GM10248 (cell line): ENCODE measurements around the gene HNF4A.
"Not testable (repeated sequence)": the region's sequence is repeated elsewhere in the genome, so short reads cannot be mapped to it uniquely, and the experiment has no call there.

ENCODE experiments used
- CTCF ChIA-PET: fragments of 300-600 bp; sonication (Branson Sonifier 250); formaldehyde crosslinking; extraction: SDS; loops from one replicate; lab custom pipeline; 2021; ENCODE audit warnings: antibody characterized with exemption; lab: Yijun Ruan, JAX
- POLR2A ChIA-PET: fragments of 350-650 bp; sonication (Branson Sonifier 250); formaldehyde crosslinking; extraction: SDS; loops from one replicate; lab custom pipeline; 2020; ENCODE audit warnings: antibody characterized with exemption; lab: Yijun Ruan, JAX
- DNase-seq: peaks from one replicate; pipeline ENCODE4 v3.0.0; 2012; ENCODE audit errors: extremely low spot score
- CTCF ChIP-seq: IDR thresholded peaks from 2 replicates; pipeline ENCODE4 v1.5.1; 2012; ENCODE audit warnings: mild to moderate bottlenecking, low read depth; ENCODE audit errors: extremely low read depth, missing control alignments, control extremely low read depth

Gene HNF4A

GRCh38 chr20:44465001-44465560 is 109.6 kb downstream of the HNF4A start:
- ChIA-PET CTCF (no interaction called here), POLR2A (no interaction called here)
- no peak for TF ChIP-seq CTCF
- DNase-seq: no peak

GRCh38 chr20:44467289-44467883 is 111.9 kb downstream of the HNF4A start:
- CTCF ChIA-PET: no interaction called here

GRCh38 chr20:44468044-44468782 is 112.7 kb downstream of the HNF4A start:
- DNase-seq: no peak
- CTCF ChIA-PET: interaction anchor here (1.3 kb wide), 1 partner anchor 140 kb away, joined by 3 read pairs; no protein-coding TSS in a partner anchor
- POLR2A ChIA-PET: no interaction called here
- TF ChIP-seq CTCF: no peak

More at GRCh38 chr20:44467289-44467883, 111.9 kb downstream of the HNF4A start:
- no peak for DNase-seq
- POLR2A ChIA-PET: no interaction called here
- TF ChIP-seq CTCF: no peak

GRCh38 chr20:44470327-44470726 is 114.8 kb downstream of the HNF4A start:
- no peak for DNase-seq
- ChIA-PET CTCF (interaction anchor here (0.8 to 2.7 kb wide), 7 partner anchors 9 to 256 kb away, joined by 3 to 7 read pairs (median 3); no protein-coding TSS in a partner anchor), POLR2A (no interaction called here)
- TF ChIP-seq CTCF: no peak

- DNase-seq: no peak
- CTCF ChIA-PET: interaction anchor here (0.8 to 2.7 kb wide), 9 partner anchors 10 to 257 kb away, joined by 3 to 14 read pairs (median 4); no protein-coding TSS in a partner anchor
- POLR2A ChIA-PET: no interaction called here
- TF ChIP-seq CTCF: no peak
These were observed 116.0 kb downstream of the HNF4A start for GRCh38 chr20:44471481-44471882.

GRCh38 chr20:44472283-44472682 is 116.8 kb downstream of the HNF4A start:
- POLR2A ChIA-PET: not testable (repeated sequence)
- CTCF ChIA-PET: interaction anchor here (1.0 to 2.5 kb wide), 5 partner anchors 18 to 211 kb away, joined by 3 to 14 read pairs (median 4); no protein-coding TSS in a partner anchor

More at GRCh38 chr20:44472283-44472682, 116.8 kb downstream of the HNF4A start:
- not testable (repeated sequence) for DNase-seq
